K562 (cell line): ENCODE data around the gene TBCC. TPM values are rescaled to one million over a fixed set of nuclear protein-coding genes. Genes with fewer than 3 reads are reported as not detected.
A peak's percentile ranks its signal among the peaks of the same experiment; 100 is the strongest.

Source experiments
- ATAC-seq: fragments of 200-7000 bp; cut with Tn5 transposase; 3 replicates; pipeline ENCODE4 v1.9.1; 2020; ENCODE audit warnings: moderate library complexity
- BruUV-seq: library from RNA; stranded (reverse); fragments of 400-500 nt; replicated peaks from 2 replicates; lab custom pipeline; 2021; lab: Mats Ljungman, UMichigan
- CTCF ChIA-PET: fragments of 300-600 bp; formaldehyde crosslinking; extraction: SDS; loops from one replicate; lab custom pipeline; 2021; ENCODE audit warnings: low intra/inter-chr PET ratio; lab: Yijun Ruan, JAX
- POLR2A ChIA-PET: fragments of 300-600, 350-650 bp; sonication (Branson Sonifier 250); formaldehyde crosslinking; extraction: SDS; loops from one replicate; lab custom pipeline; 2021; ENCODE audit warnings: antibody characterized with exemption, inconsistent platforms; lab: Yijun Ruan, JAX
- DNase-seq, 4 experiments: peaks; one replicate each; pipeline versions ENCODE4 v3.0.0 to v3.0.0-alpha.2; 2011 to 2018; ENCODE audit warnings: low spot score in 3 of 4, mixed read lengths in 3 of 4; ENCODE audit errors: extremely low read depth in 1 of 4
- FAIRE-seq: peaks from 2 replicates; lab custom pipeline; 2011; peaks lifted over from hg19 to GRCh38; lab: Jason Lieb, UNC
- H2AFZ ChIP-seq: 2 replicates; pipeline ENCODE4 v1.6.0; 2011; ENCODE audit warnings: low read depth, low read length, control low read depth, inconsistent platforms
- H3K27ac ChIP-seq: fragments of 200-600 bp; 3 replicates; pipeline ENCODE4 v1.8.0; 2011; ENCODE audit warnings: low read depth, mild to moderate bottlenecking, control low read depth, inconsistent platforms, low read length, moderate library complexity, mixed read lengths; ENCODE audit errors: extremely low read depth
- H3K27me3 ChIP-seq, 2 experiments: fragments of 300-600 bp in 1 of 2; 2 replicates in 1 of 2; 3 replicates in 1 of 2; pipeline versions ENCODE4 v1.6.0 to v1.8.0; 2011; ENCODE audit warnings: inconsistent platforms in 2 of 2, low read length in 2 of 2, mild to moderate bottlenecking in 1 of 2, mixed read lengths in 1 of 2, moderate library complexity in 1 of 2; ENCODE audit not compliant: control insufficient read depth in 2 of 2, insufficient read depth in 2 of 2
- H3K36me3 ChIP-seq: fragments of 300-600 bp; 3 replicates; pipeline ENCODE4 v1.8.0; 2011; ENCODE audit warnings: mild to moderate bottlenecking, low read length, inconsistent platforms; ENCODE audit not compliant: control insufficient read depth, insufficient read depth
- H3K4me1 ChIP-seq, 2 experiments: fragments of 200-600 bp in 1 of 2; replicated peaks in 1 of 2; 2 replicates in 1 of 2; 3 replicates in 1 of 2; pipeline versions ENCODE4 v1.5.1 to v1.8.0; 2011; ENCODE audit warnings: inconsistent platforms in 2 of 2, low read length in 2 of 2, mild to moderate bottlenecking in 1 of 2, mixed read lengths in 1 of 2, moderate library complexity in 1 of 2; ENCODE audit not compliant: control insufficient read depth in 2 of 2, insufficient read depth in 2 of 2
- H3K4me2 ChIP-seq: 2 replicates; pipeline ENCODE4 v1.6.1; 2011; ENCODE audit warnings: low read length, control low read depth, inconsistent platforms, mixed read lengths; ENCODE audit not compliant: insufficient read depth
- H3K4me3 ChIP-seq: fragments of 200-600 bp; sonication (generic), shearing (Covaris generic); 2 replicates; pipeline ENCODE4 v1.5.1; 2016; ENCODE audit warnings: control low read depth, inconsistent platforms
- H3K79me2 ChIP-seq: fragments of 200-600 bp; 3 replicates; pipeline ENCODE4 v1.8.0; 2011; ENCODE audit warnings: low read length, inconsistent platforms; ENCODE audit not compliant: control insufficient read depth, insufficient read depth
- H3K9ac ChIP-seq, 2 experiments: 2 replicates each; pipeline versions ENCODE4 v1.6.0 to v1.6.1; 2011; ENCODE audit warnings: low read depth in 2 of 2, low read length in 2 of 2, control low read depth in 1 of 2, inconsistent platforms in 1 of 2, mild to moderate bottlenecking in 1 of 2, mixed read lengths in 1 of 2; ENCODE audit not compliant: insufficient read depth in 1 of 2
- H3K9me1 ChIP-seq: one replicate; pipeline ENCODE4 v1.6.0; 2011; ENCODE audit warnings: inconsistent platforms, mild to moderate bottlenecking, low read length, moderate library complexity; ENCODE audit not compliant: control insufficient read depth, insufficient read depth
- H3K9me3 ChIP-seq: replicated peaks from 2 replicates; pipeline ENCODE4 v1.5.1; 2011; ENCODE audit warnings: low read depth, low read length, inconsistent platforms; ENCODE audit not compliant: control insufficient read depth, insufficient read depth
- H4K20me1 ChIP-seq: replicated peaks from 2 replicates; pipeline ENCODE4 v1.6.1; 2011; ENCODE audit warnings: low read length, inconsistent platforms, mixed read lengths; ENCODE audit not compliant: control insufficient read depth, insufficient read depth
- ZBTB33 ChIP-seq: sonication (generic); formaldehyde crosslinking; IDR thresholded peaks from 2 replicates; pipeline ENCODE4 v1.8.1; 2023; ENCODE audit warnings: mild to moderate bottlenecking, missing genetic modification reagents
- WGBS: fragments of 100-300 bp; shearing (Covaris generic); methylation state at CpG from one replicate; pipeline ENCODE4 v1.1.6; 2016; ENCODE audit warnings: low coverage, mixed read lengths; ENCODE audit not compliant: insufficient coverage; ENCODE audit errors: missing lambda C conversion rate; 5-methylcytosine and 5-hydroxymethylcytosine counted together
- in situ Hi-C: fragments of 300-500 bp; cut with MboI; formaldehyde crosslinking; loops from 4 replicates; pipeline ENCODE4 v1.15.0; 2018; ENCODE audit warnings: inconsistent platforms, mixed read lengths
- intact Hi-C: fragments of 100-400 bp; cut with micrococcal nuclease; formaldehyde crosslinking; loops from 2 replicates; pipeline ENCODE4 v1.14.2; 2022
- polyA plus RNA-seq, 8 experiments: library from polyadenylated mRNA; depleted of rRNA in 4 of 8; stranded (reverse) in 5 of 8; unstranded in 3 of 8; fragments of >200 nt; fragmentation: Nextera tagmentation in 2 of 8; fragmentation: Illumina TruSeq in 1 of 8; extraction: Ambion mirVana in 2 of 8; extraction: Trizol in 1 of 8; gene quantifications; 2 replicates each; pipeline versions ENCODE4 v1.2.1 to v1.2.3, GENCODE V29; 2011 to 2014; ENCODE audit warnings: inconsistent platforms in 1 of 8, missing spikeins in 1 of 8
- total RNA-seq, 7 experiments: library from RNA; depleted of rRNA in 6 of 7; stranded (reverse); fragments of >200 nt in 6 of 7; fragmentation: Illumina TruSeq in 2 of 7; extraction: Trizol in 2 of 7; gene quantifications; 2 replicates each; pipeline versions ENCODE4 v1.2.1 to v1.2.3, GENCODE V29; 2011 to 2021; ENCODE audit warnings: low replicate concordance in 1 of 7
- TF ChIP-seq, protein P1 (sequence below): fragments of 250-450 bp; sonication (Bioruptor Pico); IDR thresholded peaks from 2 replicates; pipeline ENCODE4 v1.4.0; 2020

TBCC gene
- total and polyA plus RNA-seq, 9 of the 15 experiments (the other 6 are each of a cell fraction or from before 2014, with no cell fraction given): 2.8 to 34.1 (median 23.3) TPM

DNA sequence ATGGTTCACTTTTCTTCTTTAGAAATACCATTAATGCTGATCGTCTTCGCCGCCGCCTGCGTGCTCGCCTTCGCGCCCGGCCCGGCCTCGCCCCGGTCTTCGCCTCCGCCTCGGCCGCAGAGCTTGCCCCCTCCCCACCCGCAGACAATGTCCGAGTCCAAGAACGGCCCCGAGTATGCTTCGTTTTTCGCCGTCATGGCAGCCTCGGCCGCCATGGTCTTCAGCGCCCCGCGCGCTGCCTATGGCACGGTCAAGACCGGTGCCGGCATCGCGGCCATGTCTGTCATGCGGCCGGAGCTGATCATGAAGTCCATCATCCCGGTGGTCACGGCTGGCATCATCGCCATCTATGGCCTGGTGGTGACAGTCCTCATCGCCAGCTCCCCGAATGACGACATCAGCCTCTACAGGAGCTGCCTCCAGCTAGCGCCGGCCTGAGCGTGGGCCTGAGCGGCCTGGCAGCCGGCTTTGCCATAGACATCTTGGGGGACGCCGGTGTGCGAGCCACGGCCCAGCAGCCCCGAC, 18.8 kb downstream of the TBCC start:
- Histone ChIP-seq H4K20me1 (no peaks in the 10 kb centered on the region), H3K9ac (no peak overlapping the region), H3K9me1 (peaks cover 5% of the 10 kb centered on the region), H3K4me2 (0 out of 2 replicates have a peak overlapping the region, but pooled peaks have one; percentile 48), H3K4me1 (peaks cover 6 to 8% of the 10 kb centered on the region in 2 experiments; a peak in 4 of 5 replicates), H3K79me2 (no peaks in the 10 kb centered on the region), H3K9me3 (no peaks in the 10 kb centered on the region; the same call in 1 of the 2 replicates), H3K27ac (no peak overlapping the region)
- POLR2A ChIA-PET: interaction anchor here (1.0 to 1.9 kb wide), 3 partner anchors 9 to 153 kb away, joined by 3 to 5 read pairs (median 3); partner anchors contain the start of gene RPL7L1
- ATAC-seq: no peak
- CTCF ChIA-PET: interaction anchor here (0.5 to 2.7 kb wide), 8 partner anchors 29 to 652 kb away, joined by 3 to 40 read pairs (median 4); partner anchors contain the start of gene UBR2
- no TSS peak for BruUV-seq
- 0 out of 2 replicates have a peak, but pooled peaks have one; percentile 10 for TF ChIP-seq ZBTB33 (CRISPR knock-in tag)
- TF ChIP-seq, protein P1, sequence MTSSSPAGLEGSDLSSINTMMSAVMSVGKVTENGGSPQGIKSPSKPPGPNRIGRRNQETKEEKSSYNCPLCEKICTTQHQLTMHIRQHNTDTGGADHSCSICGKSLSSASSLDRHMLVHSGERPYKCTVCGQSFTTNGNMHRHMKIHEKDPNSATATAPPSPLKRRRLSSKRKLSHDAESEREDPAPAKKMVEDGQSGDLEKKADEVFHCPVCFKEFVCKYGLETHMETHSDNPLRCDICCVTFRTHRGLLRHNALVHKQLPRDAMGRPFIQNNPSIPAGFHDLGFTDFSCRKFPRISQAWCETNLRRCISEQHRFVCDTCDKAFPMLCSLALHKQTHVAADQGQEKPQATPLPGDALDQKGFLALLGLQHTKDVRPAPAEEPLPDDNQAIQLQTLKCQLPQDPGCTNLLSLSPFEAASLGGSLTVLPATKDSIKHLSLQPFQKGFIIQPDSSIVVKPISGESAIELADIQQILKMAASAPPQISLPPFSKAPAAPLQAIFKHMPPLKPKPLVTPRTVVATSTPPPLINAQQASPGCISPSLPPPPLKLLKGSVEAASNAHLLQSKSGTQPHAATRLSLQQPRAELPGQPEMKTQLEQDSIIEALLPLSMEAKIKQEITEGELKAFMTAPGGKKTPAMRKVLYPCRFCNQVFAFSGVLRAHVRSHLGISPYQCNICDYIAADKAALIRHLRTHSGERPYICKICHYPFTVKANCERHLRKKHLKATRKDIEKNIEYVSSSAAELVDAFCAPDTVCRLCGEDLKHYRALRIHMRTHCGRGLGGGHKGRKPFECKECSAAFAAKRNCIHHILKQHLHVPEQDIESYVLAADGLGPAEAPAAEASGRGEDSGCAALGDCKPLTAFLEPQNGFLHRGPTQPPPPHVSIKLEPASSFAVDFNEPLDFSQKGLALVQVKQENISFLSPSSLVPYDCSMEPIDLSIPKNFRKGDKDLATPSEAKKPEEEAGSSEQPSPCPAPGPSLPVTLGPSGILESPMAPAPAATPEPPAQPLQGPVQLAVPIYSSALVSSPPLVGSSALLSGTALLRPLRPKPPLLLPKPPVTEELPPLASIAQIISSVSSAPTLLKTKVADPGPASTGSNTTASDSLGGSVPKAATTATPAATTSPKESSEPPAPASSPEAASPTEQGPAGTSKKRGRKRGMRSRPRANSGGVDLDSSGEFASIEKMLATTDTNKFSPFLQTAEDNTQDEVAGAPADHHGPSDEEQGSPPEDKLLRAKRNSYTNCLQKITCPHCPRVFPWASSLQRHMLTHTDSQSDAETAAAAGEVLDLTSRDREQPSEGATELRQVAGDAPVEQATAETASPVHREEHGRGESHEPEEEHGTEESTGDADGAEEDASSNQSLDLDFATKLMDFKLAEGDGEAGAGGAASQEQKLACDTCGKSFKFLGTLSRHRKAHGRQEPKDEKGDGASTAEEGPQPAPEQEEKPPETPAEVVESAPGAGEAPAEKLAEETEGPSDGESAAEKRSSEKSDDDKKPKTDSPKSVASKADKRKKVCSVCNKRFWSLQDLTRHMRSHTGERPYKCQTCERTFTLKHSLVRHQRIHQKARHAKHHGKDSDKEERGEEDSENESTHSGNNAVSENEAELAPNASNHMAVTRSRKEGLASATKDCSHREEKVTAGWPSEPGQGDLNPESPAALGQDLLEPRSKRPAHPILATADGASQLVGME (CRISPR knock-in tag): no peak
- TF ChIP-seq, all 486 proteins: peak for 1
- Histone ChIP-seq H3K36me3 (no peaks in the 10 kb centered on the region), H2AFZ (no peak overlapping the region), H3K4me3 (no peak overlapping the region), H3K27me3 (peaks cover 2 to 5% of the 10 kb centered on the region in 2 experiments; a peak in 4 of 5 replicates)
- DNase-seq (no peak), FAIRE-seq (no peak)
- intact Hi-C loops: loop anchor here (2.0 to 10.0 kb wide), 4 partner anchors 150 to 462 kb away; partner anchors contain the start of genes RPL7L1 and UBR2
- in situ Hi-C loops: no loop called here
- 88% methylated on average over 37 of the region's 52 CpGs for WGBS
